GM20431 (cell line): ENCODE measurements around the gene ADGRL4.
"Not testable (repeated sequence)": the region's sequence is repeated elsewhere in the genome, so short reads cannot be mapped to it uniquely, and the experiment has no call there.

Source experiments
- in situ Hi-C: fragments of 300-500 bp; cut with MseI, MboI; formaldehyde crosslinking; loops from one replicate; pipeline ENCODE4 v1.15.0; 2020; ENCODE audit warnings: low sequenced_read_pairs; ENCODE audit not compliant: unreplicated experiment

Gene ADGRL4

DNA sequence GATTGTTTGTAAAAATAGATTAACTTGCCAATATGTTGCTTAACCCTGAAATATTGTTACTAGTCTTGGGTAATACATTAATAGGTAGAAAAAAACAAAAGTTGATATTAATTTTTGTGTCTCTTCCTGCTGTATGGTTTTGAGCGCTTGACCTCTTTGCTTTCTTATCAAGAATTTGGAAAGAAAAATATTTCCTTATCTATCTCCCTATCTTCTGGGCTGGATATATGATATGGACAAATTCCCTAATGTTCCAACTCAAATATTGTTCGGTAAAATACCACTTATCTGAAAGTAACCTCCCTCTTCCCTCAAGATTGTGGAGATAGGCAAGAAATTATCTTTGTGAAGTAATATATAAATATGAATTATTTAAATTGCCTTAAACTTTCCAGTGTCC lies 57.3 kb downstream of the ADGRL4 start:
- in situ Hi-C loops, result no loop called here

GRCh38 chr1:78919150-78919549 lies 87.4 kb downstream of the ADGRL4 start:
- in situ Hi-C loops, result no loop called here

GRCh38 chr1:78918157-78918556 lies 88.4 kb downstream of the ADGRL4 start:
- in situ Hi-C loops, result no loop called here

GRCh38 chr1:78916986-78917385 lies 89.5 kb downstream of the ADGRL4 start:
- in situ Hi-C loops, result no loop called here

DNA sequence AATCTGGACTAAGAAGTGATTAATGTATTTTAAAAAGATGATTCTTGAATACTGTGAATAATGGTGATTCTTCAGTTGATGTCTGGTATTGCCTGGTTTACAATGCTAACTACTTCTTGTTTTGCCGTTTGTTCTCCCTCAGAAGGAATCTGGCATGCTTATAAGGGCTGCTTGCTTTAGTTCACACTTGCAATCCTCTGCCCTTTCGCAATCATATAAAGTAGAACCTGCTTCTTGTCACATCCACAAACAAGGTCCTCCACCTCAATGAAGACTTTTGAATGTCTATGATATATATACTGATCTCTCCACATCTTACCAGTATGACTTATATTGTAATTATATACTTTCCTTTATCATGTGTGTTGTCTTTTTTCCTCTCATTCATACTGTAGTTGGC lies 92.6 kb downstream of the ADGRL4 start:
- in situ Hi-C loops, result no loop called here

- in situ Hi-C loops, result no loop called here
These were observed 94.3 kb downstream of the ADGRL4 start for GRCh38 chr1:78911956-78912880.

GRCh38 chr1:78902641-78903040 lies 103.9 kb downstream of the ADGRL4 start:
- in situ Hi-C loops, result no loop called here

GRCh38 chr1:78894811-78895210 lies 111.7 kb downstream of the ADGRL4 start:
- in situ Hi-C loops, result no loop called here

GRCh38 chr1:78892260-78892840 lies 114.2 kb downstream of the ADGRL4 start:
- in situ Hi-C loops, result no loop called here

- in situ Hi-C loops, result no loop called here
These were observed 119.1 kb downstream of the ADGRL4 start for GRCh38 chr1:78887458-78887857.

- in situ Hi-C loops, result no loop called here
These were observed 121.7 kb downstream of the ADGRL4 start for GRCh38 chr1:78884685-78885452.

DNA sequence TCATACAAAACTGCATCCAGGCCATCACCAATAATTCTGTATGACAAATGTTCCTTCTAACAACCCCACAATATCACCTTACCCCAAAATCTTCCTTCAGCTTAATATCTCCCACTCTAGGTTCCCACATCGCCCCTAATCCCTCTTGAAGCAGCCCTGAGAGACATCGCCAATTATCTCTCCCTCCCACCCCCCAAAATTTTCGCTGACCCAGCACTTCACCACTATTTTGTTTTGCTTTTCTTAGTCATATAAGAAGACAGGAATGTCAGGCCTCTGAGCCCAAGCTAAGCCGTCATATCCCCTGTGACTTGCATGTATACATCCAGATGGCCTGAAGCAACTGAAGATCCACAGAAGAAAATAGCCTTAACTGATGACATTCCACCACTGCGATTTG lies 126.3 kb downstream of the ADGRL4 start:
- in situ Hi-C loops, result no loop called here

- in situ Hi-C loops, result not testable (repeated sequence)
These were observed 130.5 kb downstream of the ADGRL4 start for GRCh38 chr1:78875986-78876385.

DNA sequence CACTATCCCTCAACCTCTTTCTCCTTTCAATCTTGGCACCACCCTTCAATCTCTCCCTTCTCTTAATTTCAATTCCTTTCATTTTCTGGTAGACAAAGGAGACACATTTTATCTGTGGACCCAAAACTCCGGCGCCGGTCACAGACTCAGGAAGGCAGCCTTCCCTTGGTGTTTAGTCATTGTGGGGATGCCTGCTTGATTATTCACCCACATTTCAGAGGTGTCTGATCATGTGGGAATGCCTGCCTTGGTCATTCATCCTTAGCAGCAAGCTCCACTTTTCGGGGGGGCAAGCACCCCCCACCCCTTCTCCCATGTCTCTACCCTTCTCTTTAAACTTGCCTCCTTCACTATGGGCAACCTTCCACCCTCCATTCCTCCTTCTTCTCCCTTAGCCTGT lies 133.7 kb downstream of the ADGRL4 start:
- in situ Hi-C loops, result not testable (repeated sequence)

DNA sequence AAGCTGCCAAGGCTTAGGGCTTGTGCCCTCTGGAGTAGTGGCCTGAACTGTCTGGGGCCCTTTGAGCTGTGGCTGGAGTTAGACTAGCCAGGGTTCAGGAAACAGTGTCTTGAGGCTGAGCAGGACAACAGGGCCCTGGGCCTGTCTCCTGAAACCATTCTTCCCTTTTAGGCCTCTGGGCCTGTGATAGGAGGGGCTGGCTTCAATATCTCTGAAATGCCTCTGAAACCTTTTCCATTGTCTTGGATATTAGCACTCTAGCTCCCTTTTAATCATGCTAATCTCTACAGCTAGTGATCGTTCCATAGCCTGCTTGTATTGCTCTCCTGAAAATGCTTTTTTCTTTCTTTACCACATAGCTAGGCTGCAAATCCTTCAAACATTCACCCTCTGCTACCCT lies 135.3 kb downstream of the ADGRL4 start:
- in situ Hi-C loops, result no loop called here

- in situ Hi-C loops, result no loop called here
These were observed 137.4 kb downstream of the ADGRL4 start for GRCh38 chr1:78869136-78869535.

DNA sequence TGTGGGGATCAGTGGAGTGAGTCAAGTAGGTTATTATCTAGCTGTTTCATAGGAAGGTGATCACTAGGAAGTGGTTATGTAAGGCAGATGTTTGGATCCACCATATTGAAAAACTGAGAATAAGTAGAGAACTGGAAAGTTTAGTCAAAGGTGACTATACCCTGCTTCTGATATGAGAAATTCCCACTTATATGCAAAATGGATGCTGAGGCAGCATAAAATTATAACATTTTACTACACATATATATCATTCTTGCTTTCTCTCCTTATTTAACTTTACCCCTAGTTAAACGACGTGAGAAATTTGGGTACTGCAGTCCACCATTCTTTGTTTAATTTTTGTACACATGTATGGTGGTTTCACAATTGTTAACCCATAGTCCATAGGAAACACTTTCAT lies 142.4 kb downstream of the ADGRL4 start:
- in situ Hi-C loops, result no loop called here

DNA sequence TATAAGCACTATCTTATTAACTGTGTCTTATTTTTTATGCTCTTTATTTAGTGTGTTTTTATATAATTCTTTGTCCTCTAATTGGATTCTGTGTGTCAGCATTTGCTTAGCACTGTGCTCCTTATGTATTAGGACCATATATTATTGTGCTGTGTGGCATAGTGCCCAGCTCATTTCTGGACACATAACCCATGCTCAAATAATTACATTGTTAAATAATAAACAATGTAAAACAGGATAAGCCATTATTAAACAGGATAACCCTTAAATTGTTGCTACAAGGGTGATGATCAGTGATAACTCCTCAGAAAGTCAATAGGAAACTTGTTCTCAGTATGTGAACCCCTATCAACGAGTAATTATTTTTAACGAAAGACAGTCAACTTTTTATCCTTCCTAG lies 150.4 kb downstream of the ADGRL4 start:
- in situ Hi-C loops, result no loop called here

GRCh38 chr1:78855258-78855657 lies 151.3 kb downstream of the ADGRL4 start:
- in situ Hi-C loops, result no loop called here

DNA sequence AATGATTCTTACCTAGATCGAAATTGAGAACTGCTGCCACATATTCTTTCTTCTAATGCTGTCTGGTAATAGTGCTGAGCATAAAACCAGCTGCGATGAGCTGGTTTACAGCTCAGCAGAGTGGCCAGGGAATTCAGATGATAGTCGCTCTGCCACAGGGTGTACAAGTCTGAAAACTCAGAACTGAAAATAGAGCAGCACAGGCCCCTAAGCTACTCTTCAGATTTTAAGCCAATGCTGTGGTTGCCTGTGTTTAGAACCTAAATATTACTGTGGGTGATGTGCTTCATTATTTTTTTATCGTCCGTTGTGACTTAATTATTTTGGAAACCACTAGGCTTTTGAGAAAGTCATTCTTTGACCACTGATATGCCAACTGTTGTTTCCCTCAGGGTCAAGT lies 152.0 kb downstream of the ADGRL4 start:
- in situ Hi-C loops, result no loop called here

- in situ Hi-C loops, result no loop called here
These were observed 163.0 kb downstream of the ADGRL4 start for GRCh38 chr1:78843546-78843945.
